Upper lobe of right lung (tissue), 1 donor: ENCODE measurements around the gene NAA10. TPM values are rescaled to one million over a fixed set of nuclear protein-coding genes. Genes with fewer than 3 reads are reported as not detected.

Experiments
- ATAC-seq: fragments of 200-7000 bp; cut with Tn5 transposase; one replicate; pipeline ENCODE4 v1.9.1; 2020; ENCODE audit warnings: mild to moderate bottlenecking, moderate library complexity
- DNase-seq: peaks from one replicate; pipeline ENCODE4 v3.0.0-alpha.2; 2020
- H3K27ac ChIP-seq: fragments of 200-600 bp; one replicate; pipeline ENCODE4 v1.8.0; 2022
- H3K27me3 ChIP-seq: fragments of 200-600 bp; one replicate; pipeline ENCODE4 v1.8.0; 2022; ENCODE audit warnings: mild to moderate bottlenecking
- H3K36me3 ChIP-seq: fragments of 200-600 bp; one replicate; pipeline ENCODE4 v1.8.0; 2022
- H3K4me1 ChIP-seq: fragments of 200-600 bp; one replicate; pipeline ENCODE4 v1.8.0; 2022
- H3K4me3 ChIP-seq: fragments of 200-600 bp; one replicate; pipeline ENCODE4 v1.8.0; 2022; ENCODE audit warnings: mild to moderate bottlenecking
- H3K9me3 ChIP-seq: fragments of 200-600 bp; one replicate; pipeline ENCODE4 v1.8.0; 2022
- CTCF ChIP-seq: fragments of 200-600 bp; IDR thresholded peaks from one replicate; pipeline ENCODE4 v1.8.0; 2022; ENCODE audit warnings: antibody characterized with exemption
- intact Hi-C: fragments of 100-400 bp; cut with DNase I; formaldehyde crosslinking; loops from one replicate; pipeline ENCODE4 v1.11.0; 2022
- total RNA-seq: library from RNA; stranded (reverse); fragmentation: NEBNext Ultra II Directional; extraction: Animal tissue kit (Norgen Biotek cat#: 25700); gene quantifications from one replicate; pipeline ENCODE4 v1.2.1, GENCODE V29; 2021
- donor health status: DM: no; HTN: yes; CAD: no; lungs with severe emphysema.

Gene NAA10
- total RNA-seq, 1 donor from 2014 or later, result 84.6 TPM

DNA sequence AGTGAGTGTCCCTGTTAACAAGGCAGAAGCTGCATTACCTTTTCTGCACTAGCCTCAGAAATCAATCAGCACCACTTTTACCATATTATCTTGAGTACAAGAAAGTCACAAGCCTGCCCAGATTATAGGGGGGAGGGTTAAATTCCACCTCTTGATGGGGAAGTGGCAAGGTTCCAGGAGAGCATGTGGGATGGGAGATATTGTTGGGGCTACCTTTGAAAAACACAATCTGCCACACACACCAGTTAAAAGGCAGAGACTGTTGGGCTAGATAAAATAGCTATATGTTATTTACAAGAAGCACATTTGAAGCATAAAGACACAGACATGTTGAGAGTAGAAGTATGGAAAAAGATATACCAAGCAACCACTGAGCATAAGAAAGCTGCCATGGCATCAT lies 36.9 kb downstream of the NAA10 start:
- no peak overlapping the region for H3K4me3 ChIP-seq
- intact Hi-C loops, result no loop called here
- ATAC-seq (no peak), DNase-seq (no peak)
- no peaks in the 10 kb centered on the region for H3K36me3 ChIP-seq
- no peaks in the 10 kb centered on the region for H3K27me3 ChIP-seq
- H3K4me1 ChIP-seq, result no peaks in the 10 kb centered on the region
- H3K9me3 ChIP-seq, result no peaks in the 10 kb centered on the region
- TF ChIP-seq CTCF, result no peak
- H3K27ac ChIP-seq, result no peak overlapping the region

DNA sequence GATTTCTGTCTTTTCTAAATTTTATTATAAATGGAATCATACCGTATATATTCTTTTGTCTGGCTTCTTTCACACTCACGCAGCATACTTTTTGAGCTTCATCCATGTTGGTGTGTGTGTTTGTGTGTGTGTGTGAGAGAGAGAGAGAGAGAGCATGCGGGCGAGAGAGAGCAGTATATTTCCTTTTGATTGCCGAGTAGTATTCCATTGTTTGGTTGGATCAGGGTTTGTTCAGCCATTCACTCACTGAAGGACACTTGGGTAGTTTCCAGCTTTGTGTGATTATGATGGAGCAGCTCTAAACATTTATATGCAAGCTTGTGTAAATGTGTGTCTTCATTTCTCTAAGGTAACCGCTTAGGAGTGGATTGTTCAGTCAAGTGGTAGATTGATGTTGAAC lies 45.7 kb downstream of the NAA10 start:
- no peak for TF ChIP-seq CTCF
- Histone ChIP-seq H3K36me3 (no peaks in the 10 kb centered on the region), H3K27me3 (peaks cover 12% of the 10 kb centered on the region), H3K9me3 (no peaks in the 10 kb centered on the region), H3K4me3 (no peak overlapping the region), H3K27ac (no peak overlapping the region), H3K4me1 (no peaks in the 10 kb centered on the region)
- intact Hi-C loops, result no loop called here
- no peak for DNase-seq
- ATAC-seq, result no peak

DNA sequence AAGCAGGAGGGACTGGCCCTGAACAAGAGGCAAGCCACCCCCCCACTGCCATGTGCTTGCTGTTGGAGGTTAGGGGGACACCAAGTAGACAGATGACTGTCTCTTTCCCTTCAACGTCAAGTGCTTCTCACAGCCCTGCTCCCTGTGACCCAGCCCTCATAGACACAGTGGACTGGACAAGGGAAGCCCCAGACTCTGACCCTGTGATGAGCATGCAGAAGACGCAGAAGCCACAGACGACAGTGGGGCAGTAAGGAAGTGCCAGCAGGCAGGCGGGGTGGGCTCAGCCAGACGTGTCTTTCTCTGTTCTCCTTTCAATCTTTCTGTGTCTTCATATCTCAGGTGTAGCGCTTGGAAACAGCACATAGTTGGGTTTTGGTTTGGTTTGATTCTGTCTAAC lies 46.5 kb downstream of the NAA10 start:
- peaks cover 12% of the 10 kb centered on the region for H3K27me3 ChIP-seq
- intact Hi-C loops, result no loop called here

DNA sequence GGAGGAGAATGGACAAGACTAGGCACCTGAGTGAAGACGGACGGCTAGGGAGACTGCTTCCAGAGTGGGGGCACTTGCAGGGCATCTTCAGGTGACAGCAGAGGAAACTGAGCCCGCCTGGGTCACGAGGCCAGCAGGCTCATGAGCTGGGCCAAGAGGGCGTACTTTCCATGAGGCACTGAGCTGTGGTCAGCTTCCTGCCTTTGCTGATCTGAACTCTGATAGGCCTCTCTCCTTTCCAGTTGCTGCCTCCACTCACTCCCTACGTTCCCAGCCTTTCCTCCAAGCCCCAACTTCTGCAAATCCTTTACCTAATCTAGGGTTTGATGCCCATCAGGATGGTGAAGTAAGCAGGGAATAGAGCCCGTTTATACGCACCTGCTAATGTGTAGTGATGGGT lies 47.5 kb downstream of the NAA10 start:
- intact Hi-C loops, result no loop called here
- no peak for TF ChIP-seq CTCF
- no peak for ATAC-seq

More for the DNA sequence above, 46.5 kb downstream of the NAA10 start:
- ATAC-seq (no peak), DNase-seq (no peak)
- Histone ChIP-seq H3K4me1 (no peaks in the 10 kb centered on the region), H3K4me3 (no peak overlapping the region), H3K36me3 (no peaks in the 10 kb centered on the region), H3K9me3 (no peaks in the 10 kb centered on the region), H3K27ac (no peak overlapping the region)
- no peak for TF ChIP-seq CTCF

DNA sequence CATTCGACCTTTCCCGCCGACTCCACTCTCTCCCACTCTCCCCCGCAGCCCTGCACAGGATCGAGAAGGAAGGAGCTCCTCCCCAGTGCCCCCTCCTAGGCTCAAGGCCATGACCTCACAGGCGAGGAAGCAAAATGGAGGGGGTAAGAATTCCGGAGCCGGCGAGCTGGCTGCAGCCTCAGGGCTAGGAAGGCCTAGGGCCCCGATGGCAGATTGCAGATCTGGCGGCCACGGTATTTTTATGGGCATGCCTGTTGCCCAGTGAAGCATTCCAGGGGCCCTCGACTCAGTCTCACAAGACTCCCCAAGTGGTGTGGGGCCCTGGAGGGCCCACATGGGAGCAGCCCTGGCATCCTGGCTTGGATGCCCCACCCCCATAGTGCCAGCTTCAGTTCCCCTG lies 47.9 kb downstream of the NAA10 start:
- Histone ChIP-seq H3K4me3 (no peak overlapping the region), H3K4me1 (no peaks in the 10 kb centered on the region), H3K27ac (no peak overlapping the region), H3K9me3 (no peaks in the 10 kb centered on the region), H3K36me3 (no peaks in the 10 kb centered on the region), H3K27me3 (peaks cover 12% of the 10 kb centered on the region)
- TF ChIP-seq CTCF, result no peak
- no peak for DNase-seq
- no peak for ATAC-seq
- intact Hi-C loops, result no loop called here

More for the DNA sequence above, 47.5 kb downstream of the NAA10 start:
- Histone ChIP-seq H3K36me3 (no peaks in the 10 kb centered on the region), H3K9me3 (no peaks in the 10 kb centered on the region), H3K4me3 (no peak overlapping the region), H3K27ac (no peak overlapping the region), H3K27me3 (peaks cover 12% of the 10 kb centered on the region), H3K4me1 (no peaks in the 10 kb centered on the region)
- DNase-seq, result no peak
